HEK293T (cell line): ENCODE data around the gene TYMP.

ENCODE experiments used
- BHLHE40 ChIP-seq: fragments of 450-650 bp; IDR thresholded peaks from 2 replicates; pipeline ENCODE4 v1.6.1; 2016; ENCODE audit warnings: mild to moderate bottlenecking, moderate library complexity, borderline replicate concordance
- FOXA1 ChIP-seq: fragments of 450-650 bp; IDR thresholded peaks from 2 replicates; pipeline ENCODE4 v1.6.1; 2016; ENCODE audit warnings: mild to moderate bottlenecking
- FOXM1 ChIP-seq: fragments of 450-650 bp; IDR thresholded peaks from 2 replicates; pipeline ENCODE4 v1.6.1; 2017; ENCODE audit warnings: mild to moderate bottlenecking, borderline replicate concordance
- HDGF ChIP-seq: fragments of 450-650 bp; IDR thresholded peaks from 2 replicates; pipeline ENCODE4 v1.6.1; 2017; ENCODE audit warnings: antibody characterized with exemption, borderline replicate concordance
- L3MBTL2 ChIP-seq: fragments of 450-650 bp; conservative IDR thresholded peaks from 2 replicates; pipeline ENCODE4 v1.6.1; 2016; ENCODE audit warnings: mild to moderate bottlenecking
- SP1 ChIP-seq: fragments of 450-650 bp; IDR thresholded peaks from 2 replicates; pipeline ENCODE4 v1.6.1; 2017
- SUZ12 ChIP-seq: fragments of 450-650 bp; IDR thresholded peaks from 2 replicates; pipeline ENCODE4 v1.6.1; 2016; ENCODE audit warnings: mild to moderate bottlenecking
- TARDBP ChIP-seq: fragments of 450-650 bp; IDR thresholded peaks from 2 replicates; pipeline ENCODE4 v1.6.1; 2016

GRCh38 chr22:50560034-50560433 is 30.2 kb upstream of the TYMP start:
- TF ChIP-seq BHLHE40 = no peak
- no peak for TF ChIP-seq FOXM1
- no peak for TF ChIP-seq TARDBP
- no peak for TF ChIP-seq FOXA1
- TF ChIP-seq SUZ12 = no peak
- no peak for TF ChIP-seq HDGF
- TF ChIP-seq L3MBTL2 = no peak
- no peak for TF ChIP-seq SP1
